Hypothalamus (tissue), 51 donors: Measurements from ENCODE around the gene TECRL.

ENCODE experiments used
- DNase-seq, 51 donors: peaks; one replicate each; lab custom pipeline; 2025; lab: John Stamatoyannopoulos, UW

Gene TECRL

DNA sequence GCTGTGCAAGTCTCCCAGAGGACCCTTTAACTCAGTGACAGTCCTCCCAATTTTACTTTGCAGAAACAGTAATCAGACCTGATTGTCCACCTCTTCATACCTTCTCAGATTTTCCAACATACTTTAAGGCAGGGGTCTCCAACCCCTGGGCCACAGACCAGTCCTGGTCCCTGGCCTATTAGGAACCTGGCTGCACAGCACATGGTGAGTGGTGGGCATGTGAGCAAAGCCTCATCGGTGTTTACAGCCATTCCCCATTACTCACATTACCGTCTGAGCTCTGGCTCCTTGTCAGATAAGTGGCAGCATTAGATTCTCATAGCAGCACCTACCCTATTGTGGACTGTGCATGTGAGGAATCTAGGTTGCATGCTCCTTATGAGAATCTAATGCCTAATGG is 74.3 kb downstream of the TECRL start:
- no peak for DNase-seq

DNA sequence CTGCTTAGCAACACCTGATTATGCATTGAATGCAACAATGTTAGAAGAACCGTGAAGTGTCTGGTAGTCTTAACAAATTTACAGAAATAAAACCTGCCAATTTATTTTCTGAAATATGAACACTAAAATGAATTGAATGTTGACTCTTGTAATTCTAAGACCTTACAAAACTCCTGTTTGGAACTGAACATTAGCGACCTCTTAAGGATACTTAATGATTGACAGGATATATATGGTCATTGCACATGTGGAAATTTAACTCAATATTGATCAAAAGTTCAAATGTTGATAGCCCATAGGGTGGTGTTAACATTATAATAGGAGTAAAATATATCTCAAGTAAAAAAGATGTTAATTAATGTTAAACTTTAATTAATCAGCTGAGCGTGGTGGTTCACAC is 79.1 kb downstream of the TECRL start:
- DNase-seq = no peak

DNA sequence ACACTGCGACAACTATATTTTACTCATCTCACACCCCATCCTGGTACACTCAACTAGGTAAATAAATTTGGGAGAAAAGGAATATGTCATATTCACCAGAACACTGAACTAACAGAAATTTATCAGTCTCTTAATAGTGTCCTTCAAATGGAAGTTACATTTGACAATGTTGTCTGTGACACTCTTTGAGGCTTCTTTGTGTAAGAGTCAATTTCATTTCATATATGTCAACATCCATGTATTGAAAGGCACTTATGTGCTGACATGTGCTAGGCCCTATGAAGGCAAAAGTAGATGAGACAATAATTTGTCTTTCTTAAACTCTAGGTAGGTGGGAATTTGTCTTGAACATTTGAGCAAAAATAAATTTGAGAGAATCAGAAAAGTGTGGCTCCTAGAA is 82.0 kb downstream of the TECRL start:
- no peak for DNase-seq

DNA sequence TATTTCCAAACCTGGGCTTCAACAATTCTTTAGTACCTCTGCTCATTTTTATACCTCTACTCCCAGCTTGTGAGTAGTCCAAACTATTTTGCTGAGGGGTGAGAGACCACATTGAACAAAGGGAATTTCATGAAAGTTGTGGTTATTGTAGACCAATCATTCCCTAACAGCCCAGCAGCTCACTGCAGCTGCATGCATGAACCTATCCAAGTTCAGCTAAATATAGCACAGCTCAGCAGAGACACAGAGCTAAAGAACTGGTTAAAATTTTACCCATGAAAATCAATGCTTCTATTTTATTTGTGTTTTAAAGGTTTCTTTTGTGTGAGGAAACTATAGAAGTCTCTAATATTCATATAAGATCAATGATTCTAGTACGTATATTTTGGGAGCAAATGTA is 82.7 kb downstream of the TECRL start:
- DNase-seq = no peak

- no peak for DNase-seq
These were observed 103.0 kb downstream of the TECRL start for GRCh38 chr4:64306255-64306565.

DNA sequence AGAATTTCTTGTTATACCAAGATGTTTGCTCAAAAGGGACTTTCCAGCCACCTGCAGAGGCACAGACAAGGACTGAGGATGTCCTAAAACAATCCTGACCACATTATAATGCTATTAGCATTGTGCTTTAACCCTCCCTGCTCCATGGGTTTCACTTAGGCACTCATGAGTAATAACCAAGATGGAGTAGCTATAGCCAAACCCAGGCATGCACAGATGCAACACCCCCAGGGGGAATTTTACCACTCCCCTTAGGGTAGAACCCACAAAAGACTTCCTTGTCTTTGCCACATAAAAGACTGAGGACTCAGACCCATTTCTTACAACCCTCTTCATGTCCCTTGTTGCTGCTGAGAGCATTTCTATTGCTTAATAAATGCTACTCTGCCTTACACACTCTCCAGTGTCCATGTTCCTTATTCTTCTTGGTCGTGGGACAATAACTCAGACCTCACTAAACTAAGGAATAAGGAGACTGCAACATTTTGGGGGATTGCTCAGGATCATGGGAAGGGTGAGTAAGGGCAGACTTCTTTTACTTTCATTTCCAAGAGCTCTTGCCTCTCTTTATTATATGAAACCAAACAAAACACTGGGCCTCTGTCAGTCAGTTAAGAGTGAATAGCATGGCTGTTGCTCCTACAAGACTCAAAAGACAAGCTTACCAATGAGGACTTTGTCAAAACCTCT is 103.5 kb downstream of the TECRL start:
- DNase-seq = no peak

GRCh38 chr4:64272432-64272831 is 136.8 kb downstream of the TECRL start:
- no peak for DNase-seq

GRCh38 chr4:64271601-64272081 is 137.6 kb downstream of the TECRL start:
- peak in 1 of 51 donors; percentile 1 for DNase-seq

- no peak for DNase-seq
These were observed 142.6 kb downstream of the TECRL start for GRCh38 chr4:64266669-64267068.

GRCh38 chr4:64266263-64266662 is 143.0 kb downstream of the TECRL start:
- DNase-seq = no peak

DNA sequence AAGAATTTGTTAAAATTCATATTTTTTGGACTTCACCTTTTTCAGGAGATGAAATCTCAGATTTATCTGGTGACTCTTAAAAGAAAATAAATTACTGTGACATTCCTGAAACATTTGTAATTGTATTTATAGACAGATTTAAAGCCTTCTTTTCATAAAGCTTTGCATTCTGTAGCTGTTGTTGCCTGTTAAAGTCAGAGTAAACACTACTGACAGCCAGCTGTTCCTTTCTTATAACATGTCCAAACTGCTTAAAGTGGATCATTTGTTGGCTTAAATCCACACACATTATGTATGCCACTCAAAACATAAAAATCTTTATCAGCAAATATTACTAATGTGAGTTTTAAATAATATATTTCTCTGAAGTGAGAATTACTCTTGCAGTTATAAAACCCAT is 157.5 kb downstream of the TECRL start:
- DNase-seq = no peak

DNA sequence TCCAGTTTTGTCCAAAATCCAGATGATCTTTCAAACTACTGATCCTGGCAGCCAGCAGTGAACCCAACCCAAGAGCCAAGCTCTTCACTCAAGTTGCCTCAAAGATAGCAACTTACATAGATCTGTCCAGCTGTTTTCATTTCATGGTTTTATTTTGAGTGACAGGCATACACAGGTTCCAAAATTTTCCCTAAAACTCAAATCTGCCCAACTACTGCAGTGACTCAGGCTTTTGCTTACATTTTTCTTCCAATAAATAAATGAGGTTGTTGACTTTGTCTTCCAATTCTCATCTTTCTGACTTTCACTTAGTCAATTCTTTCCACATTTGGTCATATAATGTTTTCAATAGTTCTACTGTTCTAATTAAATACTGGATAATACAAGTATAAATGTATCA is 158.8 kb downstream of the TECRL start:
- no peak for DNase-seq

GRCh38 chr4:64250061-64250460 is 159.2 kb downstream of the TECRL start:
- no peak for DNase-seq

DNA sequence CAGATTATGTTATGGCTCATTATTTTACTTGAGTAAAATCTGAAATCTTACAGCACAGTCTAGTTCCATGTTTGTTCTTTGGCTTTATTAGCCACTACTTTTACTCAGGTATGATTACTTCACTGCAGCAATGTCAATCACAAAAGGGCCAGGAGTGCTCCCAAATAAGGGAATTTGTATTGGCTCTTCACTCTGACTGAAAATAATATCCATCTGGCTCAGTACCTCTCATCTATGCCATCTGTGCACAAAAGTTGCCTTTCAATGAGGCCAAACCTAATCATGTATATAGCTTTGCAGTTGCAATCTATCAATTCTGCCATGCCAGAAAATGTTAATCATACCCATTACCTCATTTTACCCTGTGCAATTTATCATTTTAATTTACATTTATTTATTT is 161.1 kb downstream of the TECRL start:
- no peak for DNase-seq

DNA sequence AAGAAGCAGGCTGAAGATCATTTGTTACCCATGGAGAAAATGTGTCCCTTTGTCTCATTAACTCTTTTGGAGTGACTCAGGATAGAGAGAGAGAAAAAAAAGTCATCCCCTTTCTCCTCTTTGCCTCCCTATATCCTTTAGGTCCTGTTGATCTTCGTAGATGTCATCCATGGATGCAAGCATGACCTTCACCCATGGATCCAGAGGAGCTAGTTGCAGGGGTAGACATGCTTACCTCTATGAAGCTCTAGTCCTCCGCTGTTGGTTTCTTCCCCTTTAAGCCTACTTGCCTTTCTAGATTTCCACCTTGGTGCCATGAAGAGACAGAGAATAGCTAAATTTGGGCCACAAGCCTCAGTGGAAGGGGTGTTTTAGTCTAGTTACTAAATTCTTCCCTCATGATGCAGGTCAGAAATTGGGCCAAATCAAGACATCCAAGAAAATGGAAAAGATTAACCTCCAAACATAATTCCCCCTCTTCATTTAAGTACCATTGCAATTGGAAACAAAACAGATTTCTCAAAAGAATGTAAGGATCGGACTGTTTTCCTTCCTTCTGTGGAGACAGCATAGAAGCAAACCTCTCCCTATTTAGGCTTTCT is 178.4 kb downstream of the TECRL start:
- DNase-seq = no peak
